ENCODE data around the gene LYPD4. TPM values are rescaled to one million over a fixed set of nuclear protein-coding genes. Genes with fewer than 3 reads are reported as not detected.

Gene LYPD4
- total and polyA plus RNA-seq, 8 donors = not detected

- intact Hi-C loops (cut with DNase I; ENCODE audit: low total_unique reads) = no loop called here
- H3K27ac ChIP-seq = no peak overlapping the region
- no peaks in the 10 kb centered on the region for H3K27me3 ChIP-seq
- no peak for DNase-seq
- no peak overlapping the region for H3K4me3 ChIP-seq
- TF ChIP-seq CTCF (IDR thresholded peaks at IDR 0.05) (no peak), EP300 (IDR thresholded peaks at IDR 0.05) (no peak), POLR2AphosphoS5 (IDR thresholded peaks at IDR 0.05) (no peak), POLR2A (IDR thresholded peaks at IDR 0.05) (no peak)
- WGBS, 5 donors = 80 to 92% (median 87%) methylated on average over 8 of the region's 8 CpGs
- H3K4me1 ChIP-seq = peaks cover 29 to 45% (median 35%) of the 10 kb centered on the region in 4 donors
- H3K9me3 ChIP-seq = no peaks in the 10 kb centered on the region
- H3K36me3 ChIP-seq = peaks cover 42 to 68% (median 61%) of the 10 kb centered on the region in 4 donors
These were observed 45.4 kb upstream of the LYPD4 start for GRCh38 chr19:41889896-41890295.

- TF ChIP-seq CTCF (IDR thresholded peaks at IDR 0.05) = no peak
- no peak for TF ChIP-seq POLR2A (IDR thresholded peaks at IDR 0.05)
- TF ChIP-seq EP300 (IDR thresholded peaks at IDR 0.05) = no peak
- no peak for TF ChIP-seq POLR2AphosphoS5 (IDR thresholded peaks at IDR 0.05)
- 83 to 88% (median 86%) methylated on average over 11 to 12 of the region's 12 CpGs for WGBS, 5 donors
- H3K4me3 ChIP-seq = no peak overlapping the region
- peaks cover 33 to 51% (median 42%) of the 10 kb centered on the region in 4 donors for H3K4me1 ChIP-seq
- H3K27me3 ChIP-seq = no peaks in the 10 kb centered on the region
- H3K27ac ChIP-seq = peak overlapping the region in 3 of 5 donors; percentile 71 to 80 (median 75)
- no peak for DNase-seq
- no peaks in the 10 kb centered on the region for H3K9me3 ChIP-seq
- intact Hi-C loops (cut with DNase I; ENCODE audit: low total_unique reads) = no loop called here
- peaks cover 33 to 58% (median 51%) of the 10 kb centered on the region in 4 donors for H3K36me3 ChIP-seq
These were observed 44.4 kb upstream of the LYPD4 start for GRCh38 chr19:41888926-41889325.

- peaks cover 31 to 51% (median 47%) of the 10 kb centered on the region in 4 donors for H3K36me3 ChIP-seq
- peaks cover 33 to 51% (median 45%) of the 10 kb centered on the region in 4 donors for H3K4me1 ChIP-seq
- no peaks in the 10 kb centered on the region for H3K9me3 ChIP-seq
- TF ChIP-seq POLR2AphosphoS5 (IDR thresholded peaks at IDR 0.05) (peak in 2 of 3 donors; percentile 38 to 69), EP300 (IDR thresholded peaks at IDR 0.05) (no peak), CTCF (IDR thresholded peaks at IDR 0.05) (peak in 2 of 7 experiments; percentile 24 to 26), POLR2A (IDR thresholded peaks at IDR 0.05) (no peak)
- 18 to 35% (median 25%) methylated on average over 17 of the region's 17 CpGs for WGBS, 5 donors
- DNase-seq = peak; percentile 76 to 95
- intact Hi-C loops (cut with DNase I; ENCODE audit: low total_unique reads) = no loop called here
- H3K4me3 ChIP-seq = peak overlapping the region; percentile 8 to 96 (median 52)
- no peaks in the 10 kb centered on the region for H3K27me3 ChIP-seq
- peak overlapping the region; percentile 56 to 80 (median 71) for H3K27ac ChIP-seq
These were observed 43.4 kb upstream of the LYPD4 start for GRCh38 chr19:41887711-41888382.

GRCh38 chr19:41886761-41887710 is 42.6 kb upstream of the LYPD4 start:
- 42 to 47% (median 45%) methylated on average over 13 of the region's 13 CpGs for WGBS, 5 donors
- peak overlapping the region; percentile 8 to 96 (median 52) for H3K4me3 ChIP-seq

More at GRCh38 chr19:41886761-41887710, 42.6 kb upstream of the LYPD4 start:
- no peak for TF ChIP-seq POLR2A (IDR thresholded peaks at IDR 0.05)
- TF ChIP-seq POLR2AphosphoS5 (IDR thresholded peaks at IDR 0.05) = no peak
- no peak for TF ChIP-seq CTCF (IDR thresholded peaks at IDR 0.05)
- TF ChIP-seq EP300 (IDR thresholded peaks at IDR 0.05) = no peak
- no peaks in the 10 kb centered on the region for H3K9me3 ChIP-seq
- intact Hi-C loops (cut with DNase I; ENCODE audit: low total_unique reads) = no loop called here
- H3K27ac ChIP-seq = peak overlapping the region; percentile 56 to 80 (median 71)
- peaks cover 23 to 43% (median 39%) of the 10 kb centered on the region in 4 donors for H3K36me3 ChIP-seq
- H3K4me1 ChIP-seq = peaks cover 33 to 59% (median 49%) of the 10 kb centered on the region in 4 donors
- peak in 1 of 2 donors; percentile 66 for DNase-seq
- H3K27me3 ChIP-seq = no peaks in the 10 kb centered on the region
